Measurements from ENCODE around the gene RASSF4. TPM values are rescaled to one million over a fixed set of nuclear protein-coding genes. Genes with fewer than 3 reads are reported as not detected.

RASSF4 gene
- total RNA-seq, 1 experiment from 2014 or later: 2.8 TPM

DNA sequence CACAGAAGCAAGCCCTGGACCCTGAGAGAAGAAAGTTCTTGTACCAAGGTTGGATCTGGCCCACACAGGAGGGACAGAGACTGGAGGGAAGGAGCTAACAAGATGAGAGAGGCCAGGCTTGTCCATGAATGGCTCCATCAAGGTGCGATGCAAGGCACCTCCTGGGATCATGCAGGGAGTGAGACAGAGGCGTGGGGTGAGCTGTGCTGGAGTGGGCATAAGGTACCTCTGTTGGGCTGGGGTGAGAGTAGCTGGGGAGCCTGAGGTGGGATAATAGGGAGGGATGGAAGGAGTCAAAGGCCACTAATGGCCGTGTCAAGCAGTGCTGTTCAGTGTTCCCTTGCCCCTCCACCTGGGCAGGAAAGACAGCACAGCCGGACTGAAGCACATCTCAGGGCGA, 38.5 kb upstream of the RASSF4 start (continued):
- no peak for TF ChIP-seq ZBTB33 (IDR thresholded peaks at IDR 0.05; ENCODE audit: extremely low read depth, insufficient replicate concordance, low read length)
- no peak for TF ChIP-seq JUND (IDR thresholded peaks at IDR 0.05)
- no peak for TF ChIP-seq TCF7L2 (IDR thresholded peaks at IDR 0.05; ENCODE audit: borderline replicate concordance, extremely low read depth, insufficient read depth, insufficient read length)
- no peak for TF ChIP-seq SRF (IDR thresholded peaks at IDR 0.05; ENCODE audit: low read depth)
- TF ChIP-seq YY1 (IDR thresholded peaks at IDR 0.05; ENCODE audit: extremely low read depth, insufficient replicate concordance, low read depth, low read length): no peak
- TF ChIP-seq ZFX (IDR thresholded peaks at IDR 0.05): no peak

DNA sequence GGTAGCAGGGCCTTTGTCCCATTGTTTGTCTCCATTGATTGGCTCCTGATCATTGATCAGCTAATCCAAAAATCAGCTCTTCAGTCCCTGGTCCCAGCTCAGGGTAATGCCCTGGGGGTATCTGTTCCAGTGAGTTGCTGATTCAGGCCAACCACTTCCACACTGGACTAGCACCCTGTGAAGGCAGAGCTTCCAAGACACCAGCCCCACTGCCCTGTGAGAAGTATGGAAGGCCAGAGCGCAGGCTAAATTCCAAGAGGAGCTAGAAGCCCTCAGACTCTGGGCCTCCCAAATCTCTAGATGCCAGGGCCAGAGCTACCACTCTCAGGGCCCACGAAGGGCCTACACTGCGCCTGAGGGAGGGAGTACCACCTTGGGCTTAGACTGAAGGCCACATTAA, 38.1 kb upstream of the RASSF4 start:
- POLR2A ChIA-PET: no interaction called here
- no peak overlapping the region for H3K27ac ChIP-seq (ENCODE audit: low read depth, low read length)
- no peaks in the 10 kb centered on the region for H3K36me3 ChIP-seq (ENCODE audit: control insufficient read depth in 1 of 2, insufficient read depth in 2 of 2, low read length in 2 of 2)
- no peaks in the 10 kb centered on the region for H3K79me2 ChIP-seq (ENCODE audit: insufficient read depth, low read length)
- H4K20me1 ChIP-seq (ENCODE audit: insufficient read depth): no peaks in the 10 kb centered on the region
- no peak overlapping the region for H3K4me3 ChIP-seq (replicated peaks in 1 of 2; ENCODE audit: low read depth in 1 of 2, low read length in 2 of 2)
- no peaks in the 10 kb centered on the region for H3K4me1 ChIP-seq (ENCODE audit: control insufficient read depth in 1 of 2, insufficient read depth in 2 of 2, low read length in 2 of 2)
- no peak for TF ChIP-seq SRF (IDR thresholded peaks at IDR 0.05; ENCODE audit: low read depth)
- BruUV-seq (replicated peaks): no TSS peak
- RAD21 ChIA-PET (ENCODE audit: low non-redundant PET in 1 of 2, low total read pairs in 2 of 2, uncharacterized antibody in 2 of 2, unreplicated experiment in 2 of 2): no interaction called here
- H3K27me3 ChIP-seq (ENCODE audit: insufficient read depth, low read length): no peaks in the 10 kb centered on the region
- H3K9me3 ChIP-seq (ENCODE audit: control insufficient read depth in 1 of 2, insufficient read depth in 1 of 2, low read depth in 1 of 2, low read length in 2 of 2): no peaks in the 10 kb centered on the region
- CTCF ChIA-PET: no interaction called here
- no peak overlapping the region for H2AFZ ChIP-seq (ENCODE audit: low read depth, low read length, poor library complexity, severe bottlenecking)
- no peak for ATAC-seq
- H3K9ac ChIP-seq (ENCODE audit: low read length): no peak overlapping the region
- H3K9me2 ChIP-seq (ENCODE audit: insufficient read depth): no peaks in the 10 kb centered on the region
- H3K4me2 ChIP-seq (ENCODE audit: low read length): no peak overlapping the region
- intact Hi-C loops (cut with micrococcal nuclease): no loop called here
- no peak for DNase-seq (ENCODE audit: low read depth, low spot score)

GRCh38 chr10:44922021-44922420, 37.6 kb upstream of the RASSF4 start:
- POLR2A ChIA-PET: no interaction called here
- intact Hi-C loops (cut with micrococcal nuclease): no loop called here

More at GRCh38 chr10:44922021-44922420, 37.6 kb upstream of the RASSF4 start:
- Histone ChIP-seq H3K4me3 (replicated peaks in 1 of 2; ENCODE audit: low read depth in 1 of 2, low read length in 2 of 2) (no peak overlapping the region), H3K9ac (ENCODE audit: low read length) (no peak overlapping the region), H3K4me2 (ENCODE audit: low read length) (no peak overlapping the region), H3K27ac (ENCODE audit: low read depth, low read length) (no peak overlapping the region), H3K9me3 (ENCODE audit: control insufficient read depth in 1 of 2, insufficient read depth in 1 of 2, low read depth in 1 of 2, low read length in 2 of 2) (no peaks in the 10 kb centered on the region), H3K4me1 (ENCODE audit: control insufficient read depth in 1 of 2, insufficient read depth in 2 of 2, low read length in 2 of 2) (no peaks in the 10 kb centered on the region), H3K79me2 (ENCODE audit: insufficient read depth, low read length) (no peaks in the 10 kb centered on the region), H4K20me1 (ENCODE audit: insufficient read depth) (no peaks in the 10 kb centered on the region), H3K9me2 (ENCODE audit: insufficient read depth) (no peaks in the 10 kb centered on the region), H2AFZ (ENCODE audit: low read depth, low read length, poor library complexity, severe bottlenecking) (no peak overlapping the region), H3K36me3 (ENCODE audit: control insufficient read depth in 1 of 2, insufficient read depth in 2 of 2, low read length in 2 of 2) (no peaks in the 10 kb centered on the region), H3K27me3 (ENCODE audit: insufficient read depth, low read length) (no peaks in the 10 kb centered on the region)
- ATAC-seq (no peak), DNase-seq (ENCODE audit: low read depth, low spot score) (no peak)
- TF ChIP-seq CBX3 (IDR thresholded peaks at IDR 0.05; ENCODE audit: low read depth) (no peak), POLR2AphosphoS5 (IDR thresholded peaks at IDR 0.05; ENCODE audit: low read depth, low read length) (no peak), JUND (IDR thresholded peaks at IDR 0.05) (no peak)
- TF ChIP-seq, protein P1, sequence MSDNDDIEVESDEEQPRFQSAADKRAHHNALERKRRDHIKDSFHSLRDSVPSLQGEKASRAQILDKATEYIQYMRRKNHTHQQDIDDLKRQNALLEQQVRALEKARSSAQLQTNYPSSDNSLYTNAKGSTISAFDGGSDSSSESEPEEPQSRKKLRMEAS (IDR thresholded peaks at IDR 0.05): no peak
- CTCF ChIA-PET: no interaction called here
- RAD21 ChIA-PET (ENCODE audit: low non-redundant PET in 1 of 2, low total read pairs in 2 of 2, uncharacterized antibody in 2 of 2, unreplicated experiment in 2 of 2): no interaction called here
- no TSS peak for BruUV-seq (replicated peaks)
